Heart left ventricle (tissue), 13 donors: ENCODE measurements around the gene ST8SIA6.

ENCODE experiments used
- CTCF ChIP-seq, 12 donors: fragments of 200-600 bp; sonication (generic) in 4 of 12; IDR thresholded peaks; one replicate each; pipeline versions ENCODE4 v1.5.0 to v1.8.0; 2018 to 2022; ENCODE audit warnings: antibody characterized with exemption in 12 of 12, mild to moderate bottlenecking in 5 of 12
- POLR2A ChIP-seq, 2 donors: fragments of 450-650 bp; IDR thresholded peaks; one replicate each; pipeline ENCODE4 v1.6.1; 2017; ENCODE audit warnings: antibody characterized with exemption in 2 of 2, mild to moderate bottlenecking in 2 of 2, moderate library complexity in 2 of 2
- donor health status: ischemic (EF 13 %, LVEDD 7.1; RV severe dilation, severe dysfunction).
- donor health status: DM: no; HTN: yes; CAD: no.
- donor health status: DM: no; HTN: no; CAD: no.
- donor health status: ischemic (EF 25% LVEDD 6.9; RV normal size, moderate dysfunction).
- donor health status: ischemic (EF 25% LVEDD 5.7; RV mildly dilated, moderate dysfunction).
- donor health status: ischemic (EF 35%, LVEDD 5.7; RV mildly dilated, moderate dysfunction).
- donor health status: nonischemic (EF 11% LVEDD 7.7; RV severe dilation, severe dysfunction).
- donor health status: DM: yes; HTN: yes; CAD: no.
- donor health status: PGD.
- donor health status: ischemic (EF 29% LVEDD 5.4; RV normal size, mild dysfunction).
- donor health status: nonischemic (EF 23%, LVEDD 6.1; RV moderate dilation, normal function).

GRCh38 chr10:17413876-17414275 is 40.5 kb downstream of the ST8SIA6 start:
- TF ChIP-seq CTCF (IDR thresholded peaks at IDR 0.05), result no peak
- no peak for TF ChIP-seq POLR2A (IDR thresholded peaks at IDR 0.05)
